OCI-LY3 (cell line): ENCODE results near the gene SLC7A7.

Experiments
- H2AFZ ChIP-seq: fragments of 200-600, 300-600 bp; shearing (Covaris generic); 2 replicates; pipeline ENCODE4 v1.6.0; 2014; ENCODE audit warnings: antibody characterized with exemption, low read depth, low read length
- H3K27ac ChIP-seq: fragments of 200-600, 300-600 bp; sonication (generic); 2 replicates; pipeline ENCODE4 v1.5.1; 2014; ENCODE audit warnings: mild to moderate bottlenecking, low read length, moderate library complexity, mixed read lengths
- H3K27me3 ChIP-seq: fragments of 200-600, 300-600 bp; sonication (generic); 2 replicates; pipeline ENCODE4 v1.6.1; 2014; ENCODE audit warnings: low read depth, low read length, mixed read lengths
- H3K36me3 ChIP-seq: fragments of 200-600, 300-600 bp; sonication (generic); replicated peaks from 2 replicates; pipeline ENCODE3; 2014; ENCODE audit warnings: low read depth, low read length, mixed read lengths
- H3K4me1 ChIP-seq: fragments of 300-600, 200-600 bp; sonication (generic); 2 replicates; pipeline ENCODE4 v1.6.1; 2014; ENCODE audit warnings: low read length, mixed read lengths
- H3K4me2 ChIP-seq: fragments of 200-600, 300-600 bp; sonication (generic); 2 replicates; pipeline ENCODE4 v1.6.1; 2014; ENCODE audit warnings: low read length, mixed read lengths
- H3K4me3 ChIP-seq: fragments of 300-600, 200-600 bp; sonication (generic); 2 replicates; pipeline ENCODE4 v1.5.1; 2014; ENCODE audit warnings: antibody characterized with exemption, mild to moderate bottlenecking, low read length, moderate library complexity
- H3K79me2 ChIP-seq: fragments of 300-600, 200-600 bp; shearing (Covaris generic); 2 replicates; pipeline ENCODE4 v1.6.1; 2014; ENCODE audit warnings: mild to moderate bottlenecking, low read length, mixed read lengths
- H3K9ac ChIP-seq: fragments of 300-600, 200-600 bp; shearing (Covaris generic); 2 replicates; pipeline ENCODE4 v1.6.0; 2014; ENCODE audit warnings: mild to moderate bottlenecking, low read length, moderate library complexity
- H3K9me3 ChIP-seq: fragments of 200-600, 300-600 bp; shearing (Covaris generic); 2 replicates; pipeline ENCODE4 v1.6.1; 2014; ENCODE audit warnings: low read length, mixed read lengths; ENCODE audit not compliant: insufficient read depth
- H4K20me1 ChIP-seq: fragments of 200-600, 300-600 bp; sonication (generic); 2 replicates; pipeline ENCODE4 v1.6.1; 2016; ENCODE audit warnings: low read length, mixed read lengths; ENCODE audit not compliant: insufficient read depth
- CTCF ChIP-seq: fragments of 200-600, 300-600 bp; sonication (generic); IDR thresholded peaks from 2 replicates; pipeline ENCODE4 v1.5.1; 2014; ENCODE audit warnings: antibody characterized with exemption, low read length, low read depth
- EZH2phosphoT487 ChIP-seq: fragments of 200-600 bp; shearing (Covaris generic); IDR thresholded peaks from 2 replicates; pipeline ENCODE4 v1.6.1; 2018; ENCODE audit warnings: antibody characterized with exemption, mixed run types, low read depth

Gene SLC7A7

GRCh38 chr14:22752422-22752821 lies 62.8 kb downstream of the SLC7A7 start:
- no peak overlapping the region for H3K27ac ChIP-seq
- no peaks in the 10 kb centered on the region for H3K36me3 ChIP-seq
- no peaks in the 10 kb centered on the region for H3K9me3 ChIP-seq
- no peaks in the 10 kb centered on the region for H3K79me2 ChIP-seq
- no peaks in the 10 kb centered on the region for H4K20me1 ChIP-seq
- no peak overlapping the region for H3K4me2 ChIP-seq
- TF ChIP-seq CTCF (no peak), EZH2phosphoT487 (no peak)
- no peaks in the 10 kb centered on the region for H3K27me3 ChIP-seq
- no peak overlapping the region for H3K4me3 ChIP-seq
- peaks cover 30% of the 10 kb centered on the region for H3K4me1 ChIP-seq
- no peak overlapping the region for H3K9ac ChIP-seq
- no peak overlapping the region for H2AFZ ChIP-seq

- Histone ChIP-seq H3K27ac (peak overlapping the region; percentile 8), H2AFZ (peak overlapping the region; percentile 78)
Observed at GRCh38 chr14:22748631-22749068, 66.6 kb downstream of the SLC7A7 start.

GRCh38 chr14:22748206-22748605 lies 67.0 kb downstream of the SLC7A7 start:
- peak overlapping the region; percentile 8 for H3K27ac ChIP-seq
- H3K36me3 ChIP-seq = no peaks in the 10 kb centered on the region
- no peaks in the 10 kb centered on the region for H3K9me3 ChIP-seq
- H3K4me3 ChIP-seq = peak overlapping the region; percentile 55
- H3K27me3 ChIP-seq = no peaks in the 10 kb centered on the region
- TF ChIP-seq EZH2phosphoT487 (no peak), CTCF (no peak)
- H3K79me2 ChIP-seq = no peaks in the 10 kb centered on the region
- no peaks in the 10 kb centered on the region for H4K20me1 ChIP-seq
- peak overlapping the region; percentile 2; the same call in 1 of the 2 replicates for H3K9ac ChIP-seq
- H3K4me1 ChIP-seq = peaks cover 21% of the 10 kb centered on the region
- H2AFZ ChIP-seq = peak overlapping the region; percentile 78
- H3K4me2 ChIP-seq = peak overlapping the region; percentile 76

More at GRCh38 chr14:22748631-22749068, 66.6 kb downstream of the SLC7A7 start:
- Histone ChIP-seq H3K36me3 (no peaks in the 10 kb centered on the region), H3K4me3 (peak overlapping the region; percentile 55), H4K20me1 (no peaks in the 10 kb centered on the region), H3K27me3 (no peaks in the 10 kb centered on the region), H3K4me2 (peak overlapping the region; percentile 76), H3K9ac (peak overlapping the region; percentile 2; the same call in 1 of the 2 replicates), H3K9me3 (no peaks in the 10 kb centered on the region), H3K4me1 (peaks cover 26% of the 10 kb centered on the region), H3K79me2 (no peaks in the 10 kb centered on the region)
- TF ChIP-seq CTCF = peak; percentile 13
- TF ChIP-seq EZH2phosphoT487 = no peak

GRCh38 chr14:22747769-22748168 lies 67.5 kb downstream of the SLC7A7 start:
- TF ChIP-seq EZH2phosphoT487 (no peak), CTCF (no peak)
- no peak overlapping the region for H3K27ac ChIP-seq
- H3K4me3 ChIP-seq = no peak overlapping the region
- 0 out of 2 replicates have a peak, but pooled peaks cover 3% of the 10 kb centered on the region for H3K27me3 ChIP-seq
- H3K9ac ChIP-seq = no peak overlapping the region
- no peaks in the 10 kb centered on the region for H4K20me1 ChIP-seq
- H2AFZ ChIP-seq = no peak overlapping the region
- no peaks in the 10 kb centered on the region for H3K36me3 ChIP-seq
- H3K4me1 ChIP-seq = peaks cover 21% of the 10 kb centered on the region
- H3K9me3 ChIP-seq = no peaks in the 10 kb centered on the region
- no peaks in the 10 kb centered on the region for H3K79me2 ChIP-seq
- H3K4me2 ChIP-seq = no peak overlapping the region
